NCI-H146 (cell line): ENCODE measurements around the gene SCIN.
"Not testable (repeated sequence)": the region's sequence is repeated elsewhere in the genome, so short reads cannot be mapped to it uniquely, and the experiment has no call there.

ENCODE experiments used
- DNase-seq: peaks from one replicate; lab custom pipeline; 2025; lab: John Stamatoyannopoulos, UW

The SCIN gene

DNA sequence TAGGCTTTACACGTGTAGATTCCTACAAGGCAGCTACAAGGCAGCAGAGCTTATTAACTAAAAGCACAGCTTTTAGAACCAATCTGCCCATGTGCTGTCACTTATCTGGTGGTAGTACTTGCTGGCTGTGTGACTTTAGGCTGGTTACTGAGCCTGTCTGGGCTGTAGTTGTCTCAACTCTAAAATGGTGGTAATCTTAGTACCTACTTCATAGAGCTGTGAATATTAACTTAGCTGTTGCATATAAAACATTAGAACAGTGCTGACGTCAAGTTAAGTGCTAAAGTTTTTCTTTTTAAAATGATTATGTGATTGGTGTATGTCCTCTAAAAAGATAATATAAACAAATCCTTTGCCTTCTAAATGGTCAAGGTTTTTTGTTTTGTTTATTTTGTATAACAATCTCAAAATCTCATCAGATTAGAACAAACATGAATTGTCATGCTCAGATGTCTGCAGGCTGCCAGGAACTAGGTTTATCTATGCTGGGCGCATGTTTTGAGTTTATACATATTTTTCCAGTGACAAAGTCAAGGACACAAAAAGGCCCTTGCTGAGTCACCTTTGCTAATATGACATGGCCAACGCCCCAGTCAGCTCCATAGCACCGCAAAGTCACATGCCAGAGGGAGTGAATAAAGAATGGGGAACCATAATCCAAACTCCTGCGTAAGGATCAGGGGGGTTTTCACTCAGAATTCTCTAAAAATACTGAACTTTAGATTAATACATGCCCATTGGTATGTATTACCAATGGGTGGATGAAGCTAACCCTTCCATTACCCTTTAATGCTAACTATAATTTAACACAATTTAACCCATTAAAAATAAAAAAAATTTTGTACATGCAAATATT is 77.1 kb downstream of the SCIN start:
- no peak for DNase-seq

DNA sequence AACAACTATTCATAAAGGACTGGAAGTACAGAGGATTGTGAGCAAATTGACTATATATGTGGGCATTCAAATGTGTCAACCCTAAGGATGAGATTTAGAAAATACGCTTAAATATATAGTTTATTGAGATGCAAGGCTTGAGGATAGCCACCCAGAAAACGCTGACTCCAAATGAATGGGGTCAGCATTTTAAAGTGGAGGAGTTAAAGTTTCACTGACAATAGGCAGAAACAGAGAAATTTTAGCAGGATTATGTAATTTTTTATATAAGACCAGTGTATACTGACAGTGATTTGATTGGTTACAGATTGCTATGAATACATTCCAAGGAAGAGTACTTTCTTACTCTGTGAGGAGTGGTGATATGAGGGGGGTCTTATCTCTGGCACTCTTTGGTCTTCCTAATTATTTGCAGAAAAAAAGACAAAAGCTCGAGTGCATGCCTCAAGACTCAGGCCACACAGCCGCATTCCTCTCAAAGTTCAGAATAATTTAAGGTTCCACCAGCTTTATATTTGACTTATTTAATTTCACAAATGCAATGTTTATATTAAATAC is 78.3 kb downstream of the SCIN start:
- no peak for DNase-seq

- DNase-seq: no peak
Measured at GRCh38 chr7:12649348-12649747, 78.8 kb downstream of the SCIN start.

GRCh38 chr7:12650080-12650479 is 79.6 kb downstream of the SCIN start:
- no peak for DNase-seq

DNA sequence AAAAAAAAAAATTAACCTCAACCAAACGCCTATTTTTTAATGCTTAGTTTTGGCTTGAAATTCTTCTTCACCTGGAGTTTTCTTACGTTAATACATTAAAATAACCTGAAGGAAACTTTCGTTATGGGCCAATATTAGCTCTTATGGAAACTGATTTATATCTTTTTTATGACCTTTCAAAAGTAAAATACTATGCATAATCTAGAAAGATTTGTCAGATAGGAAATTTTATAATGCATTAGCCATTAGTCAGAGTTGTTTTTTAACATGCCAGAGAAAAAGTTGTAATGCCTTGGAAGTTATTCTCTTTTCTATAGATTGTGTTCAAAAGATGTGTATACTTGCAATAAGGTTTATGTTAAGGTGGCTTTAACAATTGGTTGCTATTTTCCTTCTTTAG is 82.6 kb downstream of the SCIN start:
- DNase-seq: no peak

- DNase-seq: no peak
Measured at GRCh38 chr7:12653518-12653917, 83.0 kb downstream of the SCIN start.

- DNase-seq: no peak
Measured at GRCh38 chr7:12655161-12655560, 84.6 kb downstream of the SCIN start.

DNA sequence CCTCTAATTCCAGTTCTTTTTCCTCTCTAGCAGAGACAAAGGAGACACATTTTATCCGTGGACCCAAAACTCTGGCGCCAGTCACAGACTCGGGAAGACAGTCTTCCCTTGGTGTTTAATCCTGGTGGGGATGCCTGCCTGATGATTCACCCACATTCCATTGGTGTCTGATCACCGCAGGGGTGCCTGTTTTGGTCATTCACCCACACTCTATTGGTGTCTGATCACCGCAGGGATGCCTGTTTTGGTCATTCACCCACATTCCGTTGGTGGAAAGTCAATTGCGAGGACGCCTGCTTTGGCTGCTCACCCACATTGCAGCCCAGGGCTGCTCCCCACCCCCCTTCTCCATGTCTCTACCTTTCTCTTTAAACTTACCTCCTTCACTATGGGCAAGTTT is 89.9 kb downstream of the SCIN start:
- not testable (repeated sequence) for DNase-seq

GRCh38 chr7:12660986-12661385 is 90.5 kb downstream of the SCIN start:
- DNase-seq: not testable (repeated sequence)

DNA sequence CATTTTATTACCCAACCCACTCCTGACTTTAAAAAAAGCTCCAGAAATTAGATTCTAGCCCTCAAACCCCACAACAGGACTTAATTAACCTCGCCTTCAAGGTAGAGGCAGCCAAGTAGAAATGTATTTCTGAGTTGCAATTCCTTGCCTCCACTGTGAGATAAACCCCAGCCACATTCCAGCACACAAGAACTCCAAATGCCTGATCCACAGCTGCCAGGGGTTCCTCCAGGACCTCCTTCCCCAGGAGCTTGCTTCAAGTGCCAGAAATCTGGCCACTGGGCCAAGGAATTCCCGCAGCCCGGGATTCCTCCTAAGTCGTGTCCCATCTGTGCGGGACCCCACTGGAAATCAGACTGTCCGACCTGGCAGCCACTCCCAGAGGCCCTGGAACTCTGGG is 91.1 kb downstream of the SCIN start:
- DNase-seq: no peak

GRCh38 chr7:12670000-12670729 is 99.6 kb downstream of the SCIN start:
- no peak for DNase-seq

DNA sequence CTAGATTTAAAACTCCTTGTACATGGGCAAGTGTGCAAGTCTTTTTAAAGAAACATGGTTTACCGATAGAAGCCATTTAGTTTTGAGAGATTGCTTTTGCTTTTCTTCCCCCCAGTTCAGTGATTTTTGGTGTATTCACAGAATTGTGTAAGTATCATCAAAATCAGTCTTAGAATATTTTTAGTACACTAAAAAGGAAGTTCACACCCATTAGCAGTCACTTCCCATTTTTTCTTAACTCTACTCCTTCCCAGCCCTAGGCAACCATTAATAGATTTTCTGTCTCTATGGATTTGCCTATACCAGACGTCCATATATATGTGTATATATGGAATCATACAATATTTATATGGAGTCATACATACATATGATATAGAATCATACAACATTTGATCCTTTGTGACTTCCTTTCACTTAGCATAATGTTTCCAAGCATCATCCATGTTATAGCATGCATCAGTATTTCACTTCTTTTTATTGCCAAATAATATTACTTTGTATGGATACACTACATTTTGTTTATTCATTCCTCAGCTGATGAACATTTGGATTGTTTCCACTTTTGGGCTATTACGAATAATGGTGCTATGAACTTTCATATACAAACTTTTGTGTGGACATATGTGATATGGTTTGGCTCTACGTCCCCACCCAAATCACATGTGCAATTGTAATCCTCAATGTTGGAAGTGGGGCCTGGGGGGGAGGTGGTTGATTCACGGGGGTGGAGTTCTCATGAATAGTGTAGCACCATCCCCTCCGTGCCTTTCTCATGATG is 100.4 kb downstream of the SCIN start:
- DNase-seq: no peak

DNA sequence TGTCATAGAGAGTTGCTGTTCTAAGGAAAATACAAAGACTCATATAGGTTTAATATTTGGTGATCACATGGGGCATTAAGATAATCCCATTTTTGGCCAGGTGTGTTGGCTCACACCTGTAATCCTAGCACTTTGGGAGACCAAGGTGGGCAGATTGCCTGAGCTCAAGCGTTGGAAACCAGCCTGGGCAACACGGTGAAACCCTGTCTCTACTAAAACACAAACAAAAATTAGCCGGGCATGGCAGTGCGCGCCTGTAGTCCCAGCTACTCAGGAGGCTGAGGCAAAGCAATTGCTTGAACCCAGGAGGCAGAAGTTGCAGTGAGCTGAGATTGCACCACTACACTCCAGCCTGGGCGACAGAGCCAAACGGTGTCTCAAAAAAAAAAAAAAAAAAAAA is 102.9 kb downstream of the SCIN start:
- DNase-seq: not testable (repeated sequence)

GRCh38 chr7:12674053-12674452 is 103.5 kb downstream of the SCIN start:
- no peak for DNase-seq

GRCh38 chr7:12674861-12675260 is 104.3 kb downstream of the SCIN start:
- no peak for DNase-seq

GRCh38 chr7:12683678-12684585 is 113.4 kb downstream of the SCIN start:
- DNase-seq: peak; percentile 10

DNA sequence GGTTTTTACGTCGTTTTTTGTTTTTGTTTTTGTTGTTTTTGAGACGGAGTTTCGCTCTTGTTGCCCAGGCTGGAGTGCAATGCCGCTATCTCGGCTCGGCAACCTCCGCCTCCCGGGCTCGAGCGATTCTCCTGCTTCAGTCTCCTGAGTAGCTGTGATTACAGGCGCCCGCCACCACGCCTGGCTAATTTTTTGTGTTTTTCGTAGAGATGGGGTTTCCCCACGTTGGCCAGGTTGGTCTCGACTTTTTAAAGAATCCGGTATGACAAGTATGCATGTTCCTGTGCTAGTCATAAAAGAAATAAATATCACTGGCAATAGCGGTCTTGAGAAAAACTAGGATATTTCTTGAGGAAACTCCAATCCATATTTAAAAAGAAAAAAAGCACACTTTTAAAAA is 114.2 kb downstream of the SCIN start:
- no peak for DNase-seq

DNA sequence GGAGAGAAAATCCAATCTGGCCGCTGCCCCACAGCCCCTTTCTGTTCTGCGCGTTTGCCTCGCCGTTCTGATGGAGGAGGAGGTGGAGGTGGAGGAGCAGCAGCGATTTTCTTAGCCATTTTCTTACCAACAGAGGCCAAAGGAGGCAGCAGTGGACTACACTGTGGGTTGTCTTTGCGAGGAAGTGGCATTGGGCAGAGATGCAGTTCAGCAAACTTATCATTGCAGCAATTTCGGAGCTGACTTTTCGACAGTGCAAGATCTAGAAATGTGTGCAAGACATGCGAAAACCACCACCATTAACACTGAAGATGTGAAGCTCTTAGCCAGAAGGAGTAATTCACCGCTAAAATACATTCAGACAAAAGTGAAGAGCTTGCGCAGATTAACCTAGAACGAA is 115.0 kb downstream of the SCIN start:
- DNase-seq: peak; percentile 50

DNA sequence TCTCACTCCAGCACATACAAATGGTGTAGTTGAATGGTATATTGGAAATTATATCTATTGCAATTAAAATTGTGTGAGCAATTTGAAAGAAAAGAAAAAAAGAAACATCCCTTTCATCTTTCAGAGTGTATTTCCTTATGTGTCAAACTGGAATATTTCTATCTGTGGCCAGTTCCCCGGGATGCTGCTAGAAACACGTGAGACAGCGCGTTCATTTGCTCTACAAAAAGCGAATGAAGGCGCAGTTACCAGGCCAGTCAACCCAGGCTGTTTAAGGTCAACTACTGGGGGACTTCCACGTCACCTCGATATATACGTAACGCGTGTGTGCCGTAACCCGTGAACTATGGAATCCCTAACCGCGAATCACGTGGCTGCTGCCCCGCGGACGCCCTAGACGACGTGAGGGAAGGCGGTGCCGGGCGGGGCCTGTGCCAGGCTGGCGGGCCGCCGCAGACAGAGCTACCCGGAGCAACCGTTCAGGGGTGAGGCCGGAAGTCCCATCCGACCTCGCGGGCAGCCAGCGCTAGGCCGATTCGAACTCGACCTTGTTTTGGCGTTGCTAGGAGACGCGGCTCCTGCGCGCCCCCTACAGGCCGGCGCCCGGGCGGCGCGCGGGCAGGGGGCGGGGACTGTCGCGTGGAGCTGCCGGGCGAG is 115.8 kb downstream of the SCIN start:
- peak; percentile 95 for DNase-seq

GRCh38 chr7:12686891-12687717 is 116.6 kb downstream of the SCIN start, which contains the start of gene ARL4A:
Gene ARL4A, plus strand, starts transcription at chr7:12687633. Its CDS starts 622 bp downstream, at chr7:12688255.
- DNase-seq: peak; percentile 99
